Urinary bladder (tissue), 4 donors: ENCODE results near the gene ZNF845. TPM values are rescaled to one million over a fixed set of nuclear protein-coding genes. Genes with fewer than 3 reads are reported as not detected.
"Not testable (repeated sequence)": the region's sequence is repeated elsewhere in the genome, so short reads cannot be mapped to it uniquely, and the experiment has no call there.

ENCODE experiments used
- DNase-seq: peaks from one replicate; pipeline ENCODE4 v3.0.0-alpha.2; 2015; ENCODE audit errors: extremely low spot score
- H3K27ac ChIP-seq: one replicate; pipeline ENCODE4 v1.5.1; 2013; ENCODE audit warnings: low read depth, mild to moderate bottlenecking, moderate library complexity
- H3K36me3 ChIP-seq: one replicate; pipeline ENCODE4 v1.6.1; 2013; ENCODE audit warnings: mild to moderate bottlenecking, moderate library complexity; ENCODE audit not compliant: insufficient read depth
- H3K4me1 ChIP-seq: one replicate; pipeline ENCODE4 v1.6.1; 2013; ENCODE audit warnings: mild to moderate bottlenecking, moderate library complexity; ENCODE audit not compliant: insufficient read depth
- H3K4me3 ChIP-seq: one replicate; pipeline ENCODE4 v1.5.1; 2013; ENCODE audit warnings: low read depth, low read length
- WGBS: extraction: QIAGEN DNeasy Blood & Tissue Kit; methylation state at CpG from one replicate; pipeline ENCODE4 v1.1.7; 2013; 5-methylcytosine and 5-hydroxymethylcytosine counted together
- polyA plus RNA-seq: library from polyadenylated mRNA; stranded (reverse); fragments of 200-250 nt; gene quantifications from one replicate; pipeline ENCODE4 v1.2.3, GENCODE V29; 2013
- total RNA-seq: library from RNA; depleted of rRNA; stranded (reverse); fragments of >200 nt; gene quantifications from one replicate; pipeline ENCODE4 v1.2.3, GENCODE V29; 2014
- donor health status: healthy with polysubstance abuse.
- donor health status: healthy.

ZNF845 gene
- total RNA-seq = 17.8 TPM
- 3.4 TPM for polyA plus RNA-seq

- H3K27ac ChIP-seq = peak within 1 kb of the TSS; percentile 65
- no peaks in the 10 kb centered on the region for H3K36me3 ChIP-seq
- H3K4me1 ChIP-seq = no peaks in the 10 kb centered on the region
- H3K4me3 ChIP-seq = peak within 1 kb of the TSS; percentile 57
- peak; percentile 89 for DNase-seq
- WGBS = under 1% methylated on average over 61 of the region's 61 CpGs
These were observed at the start of gene ZNF845 for GRCh38 chr19:53333463-53334449. Gene ZNF845, plus strand, starts transcription at chr19:53333749. Its CDS starts 7,559 bp downstream, at chr19:53341308.

DNA sequence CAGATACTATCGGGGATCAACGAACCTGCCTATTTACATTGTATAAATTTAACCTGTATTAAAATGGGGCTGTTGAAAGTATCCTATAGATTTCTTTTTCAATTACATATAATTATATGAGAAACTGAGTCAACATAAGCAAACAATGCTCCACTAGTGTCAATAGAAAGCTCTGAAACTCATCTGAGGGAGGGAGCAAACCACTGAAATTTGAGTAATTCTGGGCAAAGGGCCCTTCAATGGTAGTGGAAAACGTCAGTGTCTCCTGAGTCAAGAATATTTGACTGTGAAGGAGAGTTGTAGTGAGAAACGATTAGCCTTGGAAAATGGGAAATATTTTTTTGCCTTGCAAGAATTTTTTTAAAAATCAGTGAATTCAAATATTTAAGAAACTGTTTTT lies 48.5 kb upstream of the ZNF845 start:
- H3K4me3 ChIP-seq = no peak overlapping the region
- no peaks in the 10 kb centered on the region for H3K36me3 ChIP-seq
- 60% methylated on average over 4 of the region's 4 CpGs for WGBS
- DNase-seq = no peak
- no peak overlapping the region for H3K27ac ChIP-seq
- H3K4me1 ChIP-seq = no peaks in the 10 kb centered on the region

- no peak for DNase-seq
- Histone ChIP-seq H3K4me1 (no peaks in the 10 kb centered on the region), H3K36me3 (no peaks in the 10 kb centered on the region), H3K27ac (no peak overlapping the region), H3K4me3 (no peak overlapping the region)
- WGBS = 91% methylated on average over 47 of the region's 47 CpGs
These were observed 42.6 kb upstream of the ZNF845 start for GRCh38 chr19:53290758-53291549.

- Histone ChIP-seq H3K27ac (no peak overlapping the region), H3K4me1 (no peaks in the 10 kb centered on the region)
- DNase-seq = no peak
These were observed 38.6 kb upstream of the ZNF845 start for GRCh38 chr19:53294786-53295441.

DNA sequence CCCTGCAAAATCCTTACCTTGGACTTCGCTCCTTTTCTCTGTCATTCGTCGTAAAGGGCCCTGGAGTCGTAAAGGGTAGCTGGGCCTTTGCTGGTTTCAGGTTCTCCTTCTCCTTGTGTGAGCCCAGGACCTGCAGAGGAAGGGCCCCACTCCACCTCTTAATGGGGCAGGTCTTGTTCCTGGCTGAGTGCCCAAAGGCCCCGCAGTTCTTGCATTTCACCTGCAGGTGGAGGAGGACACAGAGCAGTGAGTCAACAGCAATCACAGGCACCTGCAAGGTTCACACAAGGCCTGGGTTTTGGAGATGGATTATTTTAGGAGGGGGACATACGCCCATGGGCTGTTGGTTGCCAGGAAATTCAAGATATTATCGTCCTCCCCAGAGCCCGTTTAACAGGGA lies 32.2 kb upstream of the ZNF845 start:
- 51% methylated on average over 2 of the region's 8 CpGs for WGBS
- DNase-seq, H3K4me3 ChIP-seq, H3K4me1 ChIP-seq, H3K27ac ChIP-seq, H3K36me3 ChIP-seq: not testable (repeated sequence)

More at GRCh38 chr19:53294786-53295441, 38.6 kb upstream of the ZNF845 start:
- Histone ChIP-seq H3K36me3 (no peaks in the 10 kb centered on the region), H3K4me3 (no peak overlapping the region)
- 80% methylated on average over 7 of the region's 7 CpGs for WGBS

GRCh38 chr19:53308339-53308811 lies 25.2 kb upstream of the ZNF845 start:
- H3K27ac ChIP-seq = no peak overlapping the region
- H3K4me1 ChIP-seq = no peaks in the 10 kb centered on the region
- 5% methylated on average over 32 of the region's 32 CpGs for WGBS
- no peak overlapping the region for H3K4me3 ChIP-seq
- DNase-seq = no peak
- H3K36me3 ChIP-seq = no peaks in the 10 kb centered on the region

DNA sequence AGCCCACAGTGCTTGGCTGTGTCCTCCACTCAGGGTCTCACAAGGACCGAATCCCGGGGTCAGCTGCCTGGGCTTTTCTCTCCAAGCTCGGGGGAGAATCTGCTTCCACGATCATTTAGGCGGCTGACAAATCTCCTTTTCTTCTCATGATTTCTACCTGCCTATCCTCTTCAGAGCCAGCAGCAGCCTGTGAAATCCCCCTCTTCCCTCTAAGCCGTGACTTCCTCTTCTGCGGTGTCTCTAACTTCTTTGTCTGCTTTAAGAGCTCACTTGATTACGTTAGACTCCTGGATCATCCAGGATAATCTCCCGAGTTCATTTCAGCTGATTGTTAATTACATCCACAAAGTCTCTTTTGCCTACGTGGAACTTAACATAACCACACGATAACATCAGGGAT lies 22.5 kb upstream of the ZNF845 start:
- Histone ChIP-seq H3K36me3 (no peaks in the 10 kb centered on the region), H3K4me3 (no peak overlapping the region), H3K27ac (no peak overlapping the region), H3K4me1 (no peaks in the 10 kb centered on the region)
- WGBS = 20% methylated on average over 11 of the region's 11 CpGs
- no peak for DNase-seq

GRCh38 chr19:53311897-53312296 lies 21.7 kb upstream of the ZNF845 start:
- DNase-seq = no peak
- Histone ChIP-seq H3K4me3 (no peak overlapping the region), H3K27ac (no peak overlapping the region), H3K36me3 (no peaks in the 10 kb centered on the region), H3K4me1 (no peaks in the 10 kb centered on the region)
- 55% methylated on average over 12 of the region's 12 CpGs for WGBS

- H3K4me1 ChIP-seq = no peaks in the 10 kb centered on the region
- WGBS = 28% methylated on average over 24 of the region's 24 CpGs
- H3K4me3 ChIP-seq = no peak overlapping the region
- no peaks in the 10 kb centered on the region for H3K36me3 ChIP-seq
- no peak overlapping the region for H3K27ac ChIP-seq
- no peak for DNase-seq
These were observed 4.6 kb upstream of the ZNF845 start for GRCh38 chr19:53328967-53329366.

DNA sequence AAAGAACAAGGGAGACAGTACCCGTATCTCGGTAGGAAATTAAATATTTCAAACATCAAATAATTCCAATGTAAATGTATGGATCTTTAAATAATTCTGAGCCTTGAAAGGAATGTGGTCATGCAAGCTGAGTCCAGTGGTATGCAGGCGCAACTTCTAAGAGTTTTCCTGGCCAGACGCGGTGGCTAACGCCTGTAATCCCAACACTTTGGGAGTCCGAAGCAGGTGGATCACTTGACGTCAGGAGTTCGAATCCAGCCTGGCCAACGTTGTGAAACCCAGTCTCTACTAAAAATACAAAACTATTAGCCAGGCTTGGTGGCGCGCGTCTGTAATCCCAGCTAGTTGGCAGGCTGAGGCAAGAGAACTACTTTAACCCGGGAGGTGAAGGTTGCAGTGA lies 1.1 kb upstream of the ZNF845 start:
- Histone ChIP-seq H3K4me1 (no peaks in the 10 kb centered on the region), H3K27ac (no peak overlapping the region), H3K4me3 (peak overlapping the region; percentile 57), H3K36me3 (no peaks in the 10 kb centered on the region)
- no peak for DNase-seq
- WGBS = 72% methylated on average over 14 of the region's 14 CpGs

DNA sequence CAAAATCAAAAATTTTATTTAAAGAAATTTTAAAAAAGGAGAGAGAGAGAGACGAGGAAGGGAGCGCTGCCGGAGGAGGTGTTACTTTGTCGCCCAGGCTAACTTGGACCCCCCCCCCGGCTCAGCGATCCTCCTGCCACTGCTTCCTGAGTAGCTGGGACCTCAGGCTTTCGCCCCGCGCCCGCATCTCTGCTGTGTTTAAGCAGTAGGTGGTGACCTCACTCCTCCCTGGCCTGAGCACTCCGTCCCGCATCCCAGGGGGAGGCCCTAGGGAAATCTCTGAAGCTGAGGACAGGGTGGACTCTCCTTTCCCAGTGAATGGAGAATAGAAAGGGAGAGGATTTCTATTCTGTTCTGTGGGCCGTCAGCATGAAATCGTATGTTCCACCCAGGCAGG lies 485 bp upstream of the ZNF845 start:
- peak overlapping the region; percentile 65 for H3K27ac ChIP-seq
- H3K4me3 ChIP-seq = peak overlapping the region; percentile 57
- H3K36me3 ChIP-seq = no peaks in the 10 kb centered on the region
- no peak for DNase-seq
- H3K4me1 ChIP-seq = no peaks in the 10 kb centered on the region
- WGBS = under 1% methylated on average over 14 of the region's 14 CpGs

DNA sequence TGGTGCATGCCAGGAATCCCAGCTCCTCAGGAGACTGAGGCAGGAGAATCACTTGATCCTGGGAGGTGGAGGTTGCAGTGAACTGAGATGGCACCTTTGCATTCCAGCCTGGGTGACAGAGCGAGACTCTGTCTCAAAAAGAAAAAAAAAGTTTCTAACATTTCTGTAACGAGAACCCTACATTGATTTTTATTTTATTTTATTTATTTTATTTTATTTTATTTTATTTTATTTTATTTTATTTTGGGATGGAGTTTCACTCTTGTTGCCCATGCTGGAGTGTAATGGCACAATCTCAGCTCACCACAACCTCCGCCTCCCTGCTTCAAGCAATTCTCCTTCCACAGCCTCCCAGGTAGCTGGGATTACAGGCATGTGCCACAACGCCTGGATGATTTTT lies 10.9 kb downstream of the ZNF845 start:
- WGBS = 97% methylated on average over 4 of the region's 4 CpGs
- DNase-seq, H3K4me3 ChIP-seq, H3K4me1 ChIP-seq, H3K27ac ChIP-seq: not testable (repeated sequence)
- H3K36me3 ChIP-seq = peaks cover 16% of the 10 kb centered on the region

GRCh38 chr19:53355739-53356138 lies 22.2 kb downstream of the ZNF845 start:
- Histone ChIP-seq H3K4me1 (no peaks in the 10 kb centered on the region), H3K4me3 (no peak overlapping the region), H3K36me3 (peaks cover 7% of the 10 kb centered on the region), H3K27ac (no peak overlapping the region)
- DNase-seq = no peak
- WGBS = 95% methylated on average over 1 of the region's 1 CpG
